ENCODE measurements around the gene FGF14.

The FGF14 gene

DNA sequence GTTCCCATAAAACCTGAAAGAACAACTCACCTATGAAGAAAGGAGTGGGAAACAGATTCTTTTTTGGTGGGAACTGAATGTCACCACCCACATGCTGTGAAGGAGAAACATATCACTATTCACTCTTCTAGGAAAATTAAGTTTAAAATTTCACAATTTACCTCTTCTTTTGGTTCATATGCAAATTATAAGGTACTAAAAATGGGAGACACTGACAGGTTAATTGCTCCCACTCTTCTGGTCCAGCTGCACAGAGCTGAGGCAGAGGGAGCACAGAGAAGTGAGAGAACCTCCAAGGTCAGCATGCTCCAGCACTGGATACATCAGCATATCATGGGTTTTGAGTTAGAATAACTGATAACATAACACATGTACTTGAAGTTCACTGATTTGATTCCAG lies 186.9 kb downstream of the FGF14 start:
- Mint-ChIP-seq H3K9me3 (no peaks in the 10 kb centered on the region), H3K4me1 (no peaks in the 10 kb centered on the region), H3K36me3 (ENCODE audit: low read depth) (no peaks in the 10 kb centered on the region), H3K27ac (no peak overlapping the region), H3K27me3 (ENCODE audit: low read depth, poor library complexity) (peaks cover 8% of the 10 kb centered on the region), H3K4me3 (no peak overlapping the region)
- no peak for DNase-seq
- TF ChIP-seq, protein P1, sequence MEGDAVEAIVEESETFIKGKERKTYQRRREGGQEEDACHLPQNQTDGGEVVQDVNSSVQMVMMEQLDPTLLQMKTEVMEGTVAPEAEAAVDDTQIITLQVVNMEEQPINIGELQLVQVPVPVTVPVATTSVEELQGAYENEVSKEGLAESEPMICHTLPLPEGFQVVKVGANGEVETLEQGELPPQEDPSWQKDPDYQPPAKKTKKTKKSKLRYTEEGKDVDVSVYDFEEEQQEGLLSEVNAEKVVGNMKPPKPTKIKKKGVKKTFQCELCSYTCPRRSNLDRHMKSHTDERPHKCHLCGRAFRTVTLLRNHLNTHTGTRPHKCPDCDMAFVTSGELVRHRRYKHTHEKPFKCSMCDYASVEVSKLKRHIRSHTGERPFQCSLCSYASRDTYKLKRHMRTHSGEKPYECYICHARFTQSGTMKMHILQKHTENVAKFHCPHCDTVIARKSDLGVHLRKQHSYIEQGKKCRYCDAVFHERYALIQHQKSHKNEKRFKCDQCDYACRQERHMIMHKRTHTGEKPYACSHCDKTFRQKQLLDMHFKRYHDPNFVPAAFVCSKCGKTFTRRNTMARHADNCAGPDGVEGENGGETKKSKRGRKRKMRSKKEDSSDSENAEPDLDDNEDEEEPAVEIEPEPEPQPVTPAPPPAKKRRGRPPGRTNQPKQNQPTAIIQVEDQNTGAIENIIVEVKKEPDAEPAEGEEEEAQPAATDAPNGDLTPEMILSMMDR (IDR thresholded peaks at IDR 0.05) = no peak

DNA sequence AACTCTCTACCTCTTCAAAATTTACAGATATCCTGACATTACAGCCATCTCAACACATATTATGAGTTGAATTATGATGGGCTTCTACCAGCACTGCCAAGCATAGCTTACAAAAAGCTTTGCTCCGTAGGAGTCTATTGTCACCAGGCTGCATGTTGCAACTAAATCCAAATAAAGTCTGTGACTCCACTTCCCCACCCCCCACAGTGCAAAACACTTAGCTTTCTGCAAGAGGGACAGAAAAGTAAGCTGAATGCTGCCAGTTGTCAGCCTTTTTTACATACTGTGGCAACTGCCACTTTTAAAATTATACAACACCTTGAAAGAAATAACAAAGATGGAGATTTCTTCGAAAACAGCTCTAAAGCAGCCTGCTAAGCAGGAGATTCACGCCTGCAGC lies 189.1 kb downstream of the FGF14 start:
- Mint-ChIP-seq H3K27me3 (ENCODE audit: low read depth, poor library complexity) (peaks cover 7% of the 10 kb centered on the region), H3K9me3 (no peaks in the 10 kb centered on the region), H3K36me3 (ENCODE audit: low read depth) (no peaks in the 10 kb centered on the region), H3K27ac (no peak overlapping the region), H3K4me1 (no peaks in the 10 kb centered on the region), H3K4me3 (no peak overlapping the region)
- TF ChIP-seq, protein P1 (IDR thresholded peaks at IDR 0.05) = no peak
- no peak for DNase-seq

DNA sequence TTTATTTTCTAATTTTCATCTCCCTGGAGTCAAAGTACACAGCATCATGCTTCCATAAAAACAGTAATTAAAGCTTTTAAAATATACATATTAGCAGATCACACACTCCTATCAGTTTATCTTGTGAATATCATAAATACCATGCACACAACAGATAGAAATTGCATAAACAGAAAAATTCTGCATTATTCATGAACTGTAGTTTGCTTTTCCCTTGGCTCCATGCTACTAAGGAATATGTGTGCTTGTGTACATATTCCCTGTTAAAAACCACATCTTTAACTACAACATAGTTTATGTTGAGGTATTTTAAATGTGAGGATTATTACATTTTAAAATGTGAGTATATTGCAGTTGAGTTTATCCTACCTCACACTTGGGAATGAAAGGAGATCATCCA lies 193.5 kb downstream of the FGF14 start:
- no peaks in the 10 kb centered on the region for H3K36me3 Mint-ChIP-seq (ENCODE audit: low read depth)
- no peaks in the 10 kb centered on the region for H3K9me3 Mint-ChIP-seq
- TF ChIP-seq, protein P1 (IDR thresholded peaks at IDR 0.05) = no peak
- no peak overlapping the region for H3K4me3 Mint-ChIP-seq
- no peaks in the 10 kb centered on the region for H3K4me1 Mint-ChIP-seq
- H3K27ac Mint-ChIP-seq = no peak overlapping the region
- peaks cover 3% of the 10 kb centered on the region for H3K27me3 Mint-ChIP-seq (ENCODE audit: low read depth, poor library complexity)
- no peak for DNase-seq

DNA sequence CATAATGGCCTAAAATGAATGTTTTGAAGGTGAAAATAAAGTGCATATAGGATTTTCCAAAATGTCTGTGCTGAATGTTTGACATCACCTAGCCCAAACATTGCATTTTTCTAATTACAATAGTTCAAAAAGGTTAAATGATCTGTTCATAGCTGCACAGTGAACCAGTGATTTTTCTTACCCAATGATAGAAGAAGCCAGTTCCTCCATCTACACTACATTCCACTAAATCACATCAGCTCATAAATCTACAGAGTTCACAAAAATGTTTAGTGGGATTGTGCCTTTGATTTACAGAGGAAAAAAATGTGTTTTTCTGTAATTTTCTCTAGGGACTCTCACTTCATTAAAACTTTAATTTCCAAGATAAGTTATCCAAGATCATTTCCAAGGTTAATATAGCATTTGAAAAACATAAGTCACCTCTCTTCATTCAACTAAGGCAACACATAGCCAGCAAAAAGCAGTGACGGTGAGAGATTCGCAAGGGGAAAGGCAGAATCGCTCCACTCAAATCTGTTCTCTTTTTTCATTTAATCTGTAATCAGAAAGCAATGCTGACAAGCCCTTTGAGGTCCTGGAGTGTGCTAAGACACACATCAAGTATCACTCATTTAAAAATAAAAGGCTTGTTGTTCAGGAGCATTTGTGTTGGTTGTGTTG lies 194.0 kb downstream of the FGF14 start:
- Mint-ChIP-seq H3K36me3 (ENCODE audit: low read depth) (no peaks in the 10 kb centered on the region), H3K4me1 (no peaks in the 10 kb centered on the region), H3K4me3 (no peak overlapping the region), H3K27ac (no peak overlapping the region), H3K27me3 (ENCODE audit: low read depth, poor library complexity) (peaks cover 3% of the 10 kb centered on the region), H3K9me3 (no peaks in the 10 kb centered on the region)
- DNase-seq = no peak
- TF ChIP-seq, protein P1 (IDR thresholded peaks at IDR 0.05) = no peak

DNA sequence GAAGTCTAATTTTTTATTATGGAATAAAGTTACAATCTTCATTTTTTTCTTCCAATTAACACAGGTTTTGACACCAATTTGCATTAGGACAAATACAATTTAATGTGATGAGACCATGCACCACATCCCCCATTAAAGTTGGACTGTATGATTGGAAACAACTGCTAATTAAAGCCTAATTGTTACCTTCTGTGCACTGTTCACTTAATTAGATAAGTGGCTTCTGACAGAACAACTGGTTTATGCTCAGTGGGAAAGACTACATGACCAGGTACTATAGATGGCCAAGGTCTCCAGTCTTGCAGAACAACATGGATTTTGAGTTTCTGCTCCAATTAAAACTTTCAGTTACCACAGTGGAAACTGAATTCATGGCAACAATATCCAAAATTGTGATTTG lies 198.1 kb downstream of the FGF14 start:
- H3K36me3 Mint-ChIP-seq (ENCODE audit: low read depth) = no peaks in the 10 kb centered on the region
- no peak for DNase-seq
- no peak overlapping the region for H3K4me3 Mint-ChIP-seq
- H3K9me3 Mint-ChIP-seq = no peaks in the 10 kb centered on the region
- no peak overlapping the region for H3K27ac Mint-ChIP-seq
- H3K27me3 Mint-ChIP-seq (ENCODE audit: low read depth, poor library complexity) = peaks cover 5% of the 10 kb centered on the region
- TF ChIP-seq, protein P1 (IDR thresholded peaks at IDR 0.05) = no peak
- H3K4me1 Mint-ChIP-seq = no peaks in the 10 kb centered on the region
